ENCODE results near the gene FGD3.

The FGD3 gene

DNA sequence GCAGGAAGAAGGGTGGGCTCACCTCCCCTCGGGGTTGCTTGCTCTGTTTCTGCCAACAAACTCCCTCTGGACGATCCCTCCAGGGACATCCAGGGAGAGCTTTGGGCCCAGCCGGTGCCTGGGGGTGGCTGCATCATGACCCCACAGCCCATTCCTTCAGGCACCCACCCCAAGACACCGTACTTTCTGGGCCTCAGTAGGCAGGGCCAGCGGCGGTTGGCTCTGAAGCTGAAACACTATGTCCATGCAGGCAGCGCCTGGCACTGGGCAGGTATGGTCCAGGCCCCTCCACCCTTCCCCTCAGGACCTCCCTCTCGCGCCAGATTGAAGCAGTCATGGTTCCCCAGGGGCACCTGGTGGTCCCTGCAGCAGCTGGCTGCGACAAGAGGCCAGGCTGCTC is 92.7 kb downstream of the FGD3 start:
- no peak for DNase-seq
- Mint-ChIP-seq H3K9me3 (peaks cover under 1% of the 10 kb centered on the region), H3K27me3 (no peaks in the 10 kb centered on the region), H3K4me3 (no peak overlapping the region), H3K36me3 (peaks cover 20% of the 10 kb centered on the region), H3K27ac (peak overlapping the region; percentile 45), H3K4me1 (peaks cover 43% of the 10 kb centered on the region)
- CTCF ChIA-PET: no interaction called here

DNA sequence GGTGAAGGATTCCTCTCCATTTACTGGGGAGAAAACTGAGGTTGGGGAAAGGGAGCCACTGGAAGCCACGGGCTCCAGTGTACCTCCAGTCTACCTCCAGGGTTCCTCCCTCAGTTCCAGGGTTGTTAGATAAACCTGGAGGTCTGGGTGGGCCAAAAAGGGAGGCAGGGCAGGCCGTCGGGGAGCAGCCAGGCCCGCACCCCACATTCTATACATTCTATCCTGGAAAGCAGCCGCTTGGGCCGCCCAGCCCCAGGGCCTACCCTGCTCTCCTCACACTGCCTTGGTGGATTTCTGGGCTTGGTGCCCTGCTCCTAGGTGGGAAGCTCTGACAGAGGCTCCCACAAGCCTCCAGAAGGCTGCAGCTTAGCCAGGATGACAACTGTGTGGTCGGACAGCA is 93.1 kb downstream of the FGD3 start:
- peaks cover 20% of the 10 kb centered on the region for H3K36me3 Mint-ChIP-seq
- H3K9me3 Mint-ChIP-seq: peaks cover 2% of the 10 kb centered on the region
- no peak for DNase-seq
- CTCF ChIA-PET: interaction anchor here (1.2 kb wide), 1 partner anchor 11 kb away, joined by 4 read pairs; no protein-coding TSS in a partner anchor
- H3K27me3 Mint-ChIP-seq: no peaks in the 10 kb centered on the region
- H3K4me1 Mint-ChIP-seq: peaks cover 43% of the 10 kb centered on the region
- H3K27ac Mint-ChIP-seq: no peak overlapping the region
- no peak overlapping the region for H3K4me3 Mint-ChIP-seq

DNA sequence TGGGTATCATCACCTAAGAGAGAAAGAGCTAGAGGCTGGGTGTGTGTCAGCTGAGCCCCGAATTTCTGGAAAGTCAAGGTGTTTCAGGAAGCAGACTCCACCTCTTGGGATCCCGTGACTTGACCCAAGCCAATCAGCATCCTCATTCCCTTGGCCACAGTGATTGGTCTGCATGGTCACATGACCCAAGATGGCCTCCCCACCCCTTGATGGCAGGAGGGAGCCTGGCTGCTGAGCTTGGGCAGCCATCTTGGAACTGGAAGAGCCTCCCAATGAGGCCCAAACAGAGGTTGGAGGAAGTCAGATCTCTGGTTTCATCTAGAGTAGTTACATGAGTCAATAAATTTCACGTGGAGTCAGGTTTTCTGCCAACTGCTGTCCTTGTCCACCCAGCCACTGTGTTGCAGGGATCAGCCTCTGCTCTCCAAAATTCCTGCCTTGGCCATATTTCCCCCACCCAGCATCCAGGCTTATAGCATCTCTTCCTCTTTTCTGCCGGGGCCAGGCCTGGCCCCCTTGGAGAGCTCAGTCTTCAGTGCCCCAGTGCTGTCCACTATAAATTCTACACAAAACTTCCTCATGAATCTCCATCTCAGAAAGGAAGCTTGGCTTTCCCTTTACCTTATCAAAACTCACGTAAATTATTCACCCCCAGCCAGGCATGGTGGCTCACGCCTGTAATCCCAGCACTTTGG is 93.9 kb downstream of the FGD3 start:
- Mint-ChIP-seq H3K9me3 (peaks cover 5% of the 10 kb centered on the region), H3K4me3 (peak overlapping the region; percentile 12), H3K36me3 (peaks cover 16% of the 10 kb centered on the region), H3K27ac (no peak overlapping the region), H3K27me3 (peaks cover 4% of the 10 kb centered on the region), H3K4me1 (peaks cover 43% of the 10 kb centered on the region)
- DNase-seq: no peak
- CTCF ChIA-PET: interaction anchor here (1.2 kb wide), 1 partner anchor 11 kb away, joined by 4 read pairs; no protein-coding TSS in a partner anchor

- H3K4me1 Mint-ChIP-seq: peaks cover 38% of the 10 kb centered on the region
- CTCF ChIA-PET: no interaction called here
- peaks cover 10% of the 10 kb centered on the region for H3K27me3 Mint-ChIP-seq
- peaks cover 5% of the 10 kb centered on the region for H3K9me3 Mint-ChIP-seq
- DNase-seq: no peak
- H3K4me3 Mint-ChIP-seq: no peak overlapping the region
- no peak overlapping the region for H3K27ac Mint-ChIP-seq
- H3K36me3 Mint-ChIP-seq: peaks cover 6% of the 10 kb centered on the region
These were observed 95.8 kb downstream of the FGD3 start for GRCh38 chr9:93043122-93043521.

GRCh38 chr9:93045521-93045920 is 98.2 kb downstream of the FGD3 start:
- H3K4me3 Mint-ChIP-seq: no peak overlapping the region
- peaks cover 5% of the 10 kb centered on the region for H3K9me3 Mint-ChIP-seq
- H3K36me3 Mint-ChIP-seq: peaks cover 4% of the 10 kb centered on the region
- H3K27me3 Mint-ChIP-seq: peaks cover 17% of the 10 kb centered on the region
- DNase-seq: no peak
- peaks cover 37% of the 10 kb centered on the region for H3K4me1 Mint-ChIP-seq
- CTCF ChIA-PET: no interaction called here
- no peak overlapping the region for H3K27ac Mint-ChIP-seq

- CTCF ChIA-PET: interaction anchor here (0.6 kb wide), 1 partner anchor 77 kb away, joined by 3 read pairs; no protein-coding TSS in a partner anchor
These were observed 101.5 kb downstream of the FGD3 start for GRCh38 chr9:93048566-93049448.

GRCh38 chr9:93049491-93049890 is 102.2 kb downstream of the FGD3 start:
- peaks cover 22% of the 10 kb centered on the region for H3K27me3 Mint-ChIP-seq
- H3K36me3 Mint-ChIP-seq: no peaks in the 10 kb centered on the region
- peaks cover 11% of the 10 kb centered on the region for H3K4me1 Mint-ChIP-seq
- CTCF ChIA-PET: no interaction called here
- H3K9me3 Mint-ChIP-seq: peaks cover 5% of the 10 kb centered on the region
- H3K27ac Mint-ChIP-seq: no peak overlapping the region
- DNase-seq: no peak
- no peak overlapping the region for H3K4me3 Mint-ChIP-seq

More at GRCh38 chr9:93048566-93049448, 101.5 kb downstream of the FGD3 start:
- no peak for DNase-seq
- no peaks in the 10 kb centered on the region for H3K36me3 Mint-ChIP-seq
- H3K4me3 Mint-ChIP-seq: no peak overlapping the region
- H3K27ac Mint-ChIP-seq: no peak overlapping the region
- H3K27me3 Mint-ChIP-seq: peaks cover 22% of the 10 kb centered on the region
- peaks cover 5% of the 10 kb centered on the region for H3K9me3 Mint-ChIP-seq
- peaks cover 11% of the 10 kb centered on the region for H3K4me1 Mint-ChIP-seq

DNA sequence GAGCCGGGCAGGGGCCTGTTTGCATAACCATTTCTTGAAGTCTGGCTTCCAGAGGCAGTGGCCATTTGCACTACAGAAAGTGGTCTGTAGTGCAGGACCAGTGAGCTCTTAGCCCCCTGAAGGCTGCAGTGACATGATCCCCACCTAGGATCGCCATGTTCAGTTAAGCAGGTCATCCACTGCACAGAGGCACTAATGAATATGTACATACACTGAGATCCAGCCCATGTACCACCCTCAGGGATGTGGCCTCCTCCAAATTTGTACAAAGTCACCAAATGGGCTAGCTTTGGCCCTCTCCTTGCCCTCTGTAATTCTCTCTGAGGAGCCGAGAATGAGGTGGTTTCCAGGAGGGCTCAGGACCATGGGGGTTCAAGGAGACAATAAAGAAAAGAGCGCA is 102.9 kb downstream of the FGD3 start:
- no peak for DNase-seq
- no peak overlapping the region for H3K4me3 Mint-ChIP-seq
- no peak overlapping the region for H3K27ac Mint-ChIP-seq
- peaks cover 3% of the 10 kb centered on the region for H3K9me3 Mint-ChIP-seq
- peaks cover 14% of the 10 kb centered on the region for H3K4me1 Mint-ChIP-seq
- CTCF ChIA-PET: interaction anchor here (0.5 to 1.2 kb wide), 2 partner anchors 16 to 472 kb away, joined by 3 to 4 read pairs; no protein-coding TSS in a partner anchor
- H3K36me3 Mint-ChIP-seq: no peaks in the 10 kb centered on the region
- H3K27me3 Mint-ChIP-seq: peaks cover 22% of the 10 kb centered on the region

- Mint-ChIP-seq H3K9me3 (no peaks in the 10 kb centered on the region), H3K27me3 (peaks cover 18% of the 10 kb centered on the region), H3K4me1 (peaks cover 18% of the 10 kb centered on the region), H3K27ac (no peak overlapping the region), H3K4me3 (no peak overlapping the region), H3K36me3 (no peaks in the 10 kb centered on the region)
- DNase-seq: no peak
- CTCF ChIA-PET: interaction anchor here (1.1 to 1.5 kb wide), 3 partner anchors 11 to 57 kb away, joined by 3 to 4 read pairs (median 4); no protein-coding TSS in a partner anchor
These were observed 104.4 kb downstream of the FGD3 start for GRCh38 chr9:93051680-93052089.

DNA sequence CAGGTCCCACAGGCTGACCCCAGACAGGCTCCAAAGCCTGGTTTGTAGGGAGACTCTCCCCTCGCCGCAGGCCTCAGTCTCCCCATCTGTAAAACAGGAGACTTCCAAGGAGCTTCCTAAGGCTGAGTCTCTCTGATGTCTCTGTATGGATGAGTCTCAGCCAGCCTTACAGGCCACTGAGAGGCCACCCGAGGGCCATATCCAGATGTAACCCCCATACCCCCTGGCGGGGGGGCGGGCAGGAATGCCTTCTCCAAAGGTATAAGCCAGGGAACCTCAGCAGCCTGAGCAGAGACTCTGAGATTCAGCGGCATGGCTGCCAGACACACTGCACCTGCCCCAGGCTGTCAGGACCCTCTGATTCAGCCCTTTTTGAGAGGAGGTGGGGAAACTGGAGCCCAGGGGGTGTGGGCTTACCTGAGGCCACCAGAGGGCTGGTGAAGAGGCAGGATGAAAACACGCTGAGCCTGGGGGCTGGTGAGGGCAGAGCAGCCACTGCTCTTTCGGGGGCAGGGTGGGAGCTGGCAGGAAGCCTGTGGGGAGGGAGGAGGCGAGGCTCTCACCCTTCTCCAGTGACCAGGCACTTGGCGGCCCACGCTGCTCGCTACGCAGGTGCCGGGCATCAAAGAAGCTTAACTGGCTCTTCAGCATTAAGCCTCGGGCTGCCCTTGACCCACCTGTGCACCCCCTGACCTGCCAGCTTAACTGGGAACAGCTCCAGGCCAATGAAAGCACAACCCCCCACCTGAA is 105.6 kb downstream of the FGD3 start:
- H3K36me3 Mint-ChIP-seq: no peaks in the 10 kb centered on the region
- no peaks in the 10 kb centered on the region for H3K9me3 Mint-ChIP-seq
- H3K27ac Mint-ChIP-seq: no peak overlapping the region
- CTCF ChIA-PET: interaction anchor here (1.3 to 1.5 kb wide), 2 partner anchors 12 to 16 kb away, joined by 3 to 4 read pairs; no protein-coding TSS in a partner anchor
- H3K4me1 Mint-ChIP-seq: peaks cover 29% of the 10 kb centered on the region
- DNase-seq: no peak
- H3K27me3 Mint-ChIP-seq: peaks cover 12% of the 10 kb centered on the region
- no peak overlapping the region for H3K4me3 Mint-ChIP-seq

DNA sequence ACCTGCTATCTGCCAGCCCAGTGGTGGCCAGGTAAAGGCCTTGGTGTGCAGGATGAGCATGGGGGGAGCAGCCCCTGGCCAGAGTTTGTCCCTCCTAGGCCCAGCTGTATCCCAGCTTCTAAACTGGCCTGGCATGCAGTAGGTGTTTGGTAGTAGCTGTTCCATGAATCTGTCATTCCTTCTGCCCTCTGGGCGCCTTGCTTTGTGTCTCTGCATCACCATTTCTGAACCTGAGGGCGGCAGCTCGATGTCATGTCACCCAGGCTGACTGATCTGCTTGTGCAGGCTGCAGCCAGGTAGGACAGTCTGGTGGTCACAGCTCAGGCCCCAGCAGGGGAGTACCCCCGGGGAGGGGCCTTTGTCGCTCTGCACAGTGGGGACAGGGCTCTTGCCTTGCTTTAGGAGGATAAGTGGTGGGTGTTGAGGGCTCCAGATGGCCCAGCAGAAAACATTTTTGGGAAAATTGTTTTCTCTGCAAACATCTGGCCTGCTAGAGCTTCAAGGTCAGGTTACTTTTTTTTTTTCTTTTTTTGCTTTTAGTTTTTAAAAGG is 106.5 kb downstream of the FGD3 start:
- Mint-ChIP-seq H3K27ac (peak overlapping the region; percentile 19), H3K36me3 (no peaks in the 10 kb centered on the region), H3K27me3 (peaks cover 12% of the 10 kb centered on the region), H3K4me3 (no peak overlapping the region), H3K9me3 (no peaks in the 10 kb centered on the region), H3K4me1 (peaks cover 28% of the 10 kb centered on the region)
- DNase-seq: no peak
- CTCF ChIA-PET: interaction anchor here (1.3 kb wide), 1 partner anchor 17 kb away, joined by 3 read pairs; no protein-coding TSS in a partner anchor

- Mint-ChIP-seq H3K27me3 (peaks cover 5% of the 10 kb centered on the region), H3K27ac (no peak overlapping the region), H3K4me1 (peaks cover 37% of the 10 kb centered on the region), H3K9me3 (no peaks in the 10 kb centered on the region), H3K36me3 (peaks cover 3% of the 10 kb centered on the region), H3K4me3 (no peak overlapping the region)
- CTCF ChIA-PET: interaction anchor here (0.7 to 1.7 kb wide), 4 partner anchors 9 to 27 kb away, joined by 3 to 5 read pairs (median 3); no protein-coding TSS in a partner anchor
- no peak for DNase-seq
These were observed 107.7 kb downstream of the FGD3 start for GRCh38 chr9:93054758-93055704.

Measured in activated naive CD4-positive, alpha-beta T cell treated with anti-CD3 and anti-CD28 coated beads, Interleukin-2, amount 10 ng/mL, durations not matched to agents 7 days and 5 days (primary cell).